Psoas muscle (tissue), 8 donors: ENCODE results near the gene TCFL5. TPM values are rescaled to one million over a fixed set of nuclear protein-coding genes. Genes with fewer than 3 reads are reported as not detected.
A peak's percentile ranks its signal among the peaks of the same experiment; 100 is the strongest.

Source experiments
- ATAC-seq, 4 donors: fragments of 200-7000 bp; cut with Tn5 transposase; one replicate each; pipeline ENCODE4 v1.9.1; 2020; ENCODE audit warnings: moderate library complexity in 3 of 4, mild to moderate bottlenecking in 2 of 4
- DNase-seq, 2 donors: peaks; one replicate each; pipeline ENCODE4 v3.0.0-alpha.2; 2020
- H3K27ac ChIP-seq: fragments of 200-600 bp; one replicate; pipeline ENCODE4 v1.8.0; 2022
- H3K27me3 ChIP-seq, 3 donors: fragments of 200-600 bp in 1 of 3; one replicate each; pipeline versions ENCODE4 v1.6.1 to v1.8.0; 2013 to 2022; ENCODE audit warnings: low read length in 2 of 3, mild to moderate bottlenecking in 2 of 3, moderate library complexity in 1 of 3; ENCODE audit not compliant: insufficient read depth in 3 of 3
- H3K36me3 ChIP-seq, 2 donors: fragments of 200-600 bp in 1 of 2; one replicate each; pipeline versions ENCODE4 v1.6.1 to v1.8.0; 2013 to 2022; ENCODE audit warnings: low read depth in 1 of 2, mild to moderate bottlenecking in 1 of 2, moderate library complexity in 1 of 2; ENCODE audit not compliant: insufficient read depth in 1 of 2
- H3K4me1 ChIP-seq: fragments of 200-600 bp; one replicate; pipeline ENCODE4 v1.8.0; 2022
- H3K4me3 ChIP-seq: fragments of 200-600 bp; one replicate; pipeline ENCODE4 v1.8.0; 2022; ENCODE audit warnings: mild to moderate bottlenecking
- H3K9me3 ChIP-seq: fragments of 200-600 bp; one replicate; pipeline ENCODE4 v1.8.0; 2022
- CTCF ChIP-seq: fragments of 200-600 bp; IDR thresholded peaks from one replicate; pipeline ENCODE4 v1.8.0; 2022; ENCODE audit warnings: antibody characterized with exemption
- WGBS, 3 donors: extraction: QIAGEN DNeasy Blood & Tissue Kit; methylation state at CpG; one replicate each; pipeline versions ENCODE4 v1.1.6 to v1.1.7; 2013; 5-methylcytosine and 5-hydroxymethylcytosine counted together
- intact Hi-C, 2 donors: fragments of 100-400 bp; cut with DNase I; formaldehyde crosslinking; loops; one replicate each; pipeline versions ENCODE4 v1.11.0 to v1.14.2; 2022
- long read RNA-seq, 2 donors: library from polyadenylated mRNA; unstranded; transcript quantifications; one replicate each; pipeline ENCODE4 v2.0.0, GENCODE V29; 2021
- polyA plus RNA-seq, 3 donors: library from polyadenylated mRNA; stranded (reverse); fragments of 200-250 nt; gene quantifications; one replicate each; pipeline ENCODE4 v1.2.3, GENCODE V29; 2013
- total RNA-seq, 4 donors: library from RNA; stranded (reverse); fragmentation: NEBNext Ultra II Directional in 2 of 4; extraction: Animal tissue kit (Norgen Biotek cat#: 25700) in 2 of 4; gene quantifications; one replicate each; pipeline versions ENCODE4 v1.2.1 to v1.2.4, GENCODE V29; 2021 to 2023
- donor health status: healthy with polysubstance abuse.
- donor health status: DM: no; HTN: no; CAD: no; lungs with moderate emphysema.
- donor health status: Bipolar disorder and iron deficiency.
- donor health status: healthy.
- donor health status: DM: yes; HTN: yes; CAD: no.
- donor health status: DM: no; HTN: no; CAD: no.
- donor health status: DM: no; HTN: no; CAD: no.
- donor health status: DM: yes; HTN: yes; CAD: no.

TCFL5 gene
- 1 to 10 TPM; 3.6 to 5.2 (median 4.1) TPM for total RNA-seq
- polyA plus RNA-seq, result 1 to 10 TPM; 2.3 to 4.3 (median 2.8) TPM
- long read RNA-seq, donor 1, partial matches to known transcripts, result 1 of 9 reads
- long read RNA-seq, donor 1, other reads (novel, unspliced or antisense), result 4 of 9 reads
- long read RNA-seq, donor 2, partial matches to known transcripts, result 0 of 14 reads
- long read RNA-seq, donor 2, other reads (novel, unspliced or antisense), result 11 of 14 reads

- Histone ChIP-seq H3K4me1 (peaks cover 10% of the 10 kb centered on the region), H3K27me3 (peaks cover 0 to 5% (median 0%) of the 10 kb centered on the region in 3 donors), H3K9me3 (no peaks in the 10 kb centered on the region), H3K4me3 (peak within 1 kb of the TSS; percentile 59), H3K27ac (peak within 1 kb of the TSS; percentile 36), H3K36me3 (peaks cover 0 to 12% of the 10 kb centered on the region in 2 donors)
- ATAC-seq, result peak; percentile 99 to 100 (median 99)
- intact Hi-C loops, result no loop called here
- TF ChIP-seq CTCF, result no peak
- DNase-seq, result peak; percentile 89 to 95
- WGBS, 3 donors, result 7 to 20% (median 9%) methylated on average over 29 to 67 of the region's 70 CpGs
Observed at GRCh38 chr20:62861726-62862336, at the start of gene TCFL5. Gene TCFL5 (minus strand): TSS chr20:62861822. CDS start chr20:62861670, 152 bp downstream.

- DNase-seq (no peak), ATAC-seq (no peak)
- Histone ChIP-seq H3K27me3 (no peaks in the 10 kb centered on the region), H3K4me3 (no peak overlapping the region), H3K9me3 (no peaks in the 10 kb centered on the region), H3K27ac (no peak overlapping the region), H3K4me1 (peaks cover 24% of the 10 kb centered on the region), H3K36me3 (peaks cover 12 to 82% of the 10 kb centered on the region in 2 donors)
- intact Hi-C loops, result no loop called here
- WGBS, 3 donors, result 93 to 95% (median 93%) methylated on average over 44 to 45 of the region's 45 CpGs
- TF ChIP-seq CTCF, result no peak
Observed at GRCh38 chr20:62910777-62911497, 49.3 kb upstream of the TCFL5 start.

GRCh38 chr20:62910217-62910766 lies 48.7 kb upstream of the TCFL5 start:
- intact Hi-C loops, result no loop called here
- WGBS, 3 donors, result 89 to 92% (median 89%) methylated on average over 11 of the region's 11 CpGs
- DNase-seq, result no peak
- Histone ChIP-seq H3K4me3 (no peak overlapping the region), H3K36me3 (peaks cover 12 to 88% of the 10 kb centered on the region in 2 donors), H3K27me3 (no peaks in the 10 kb centered on the region), H3K9me3 (no peaks in the 10 kb centered on the region), H3K27ac (no peak overlapping the region), H3K4me1 (peaks cover 23% of the 10 kb centered on the region)
- no peak for ATAC-seq
- TF ChIP-seq CTCF, result no peak

- WGBS, 3 donors, result 78 to 83% (median 82%) methylated on average over 18 of the region's 18 CpGs
- H3K27ac ChIP-seq, result no peak overlapping the region
- TF ChIP-seq CTCF, result no peak
- no peak overlapping the region for H3K4me3 ChIP-seq
- intact Hi-C loops, result no loop called here
- DNase-seq (no peak), ATAC-seq (no peak)
- peaks cover 11% of the 10 kb centered on the region for H3K4me1 ChIP-seq
- peaks cover 14 to 99% of the 10 kb centered on the region in 2 donors for H3K36me3 ChIP-seq
- H3K27me3 ChIP-seq, result no peaks in the 10 kb centered on the region
- no peaks in the 10 kb centered on the region for H3K9me3 ChIP-seq
Observed at GRCh38 chr20:62908971-62909791, 47.6 kb upstream of the TCFL5 start.
